ENCODE results near the gene IQSEC1.

GRCh38 chr3:12961007-12961696 is 112.1 kb downstream of the IQSEC1 start:
- TF ChIP-seq POLR2A (IDR thresholded peaks at IDR 0.05) (no peak), POLR2AphosphoS5 (IDR thresholded peaks at IDR 0.05) (no peak)
- TF ChIP-seq, protein P1, sequence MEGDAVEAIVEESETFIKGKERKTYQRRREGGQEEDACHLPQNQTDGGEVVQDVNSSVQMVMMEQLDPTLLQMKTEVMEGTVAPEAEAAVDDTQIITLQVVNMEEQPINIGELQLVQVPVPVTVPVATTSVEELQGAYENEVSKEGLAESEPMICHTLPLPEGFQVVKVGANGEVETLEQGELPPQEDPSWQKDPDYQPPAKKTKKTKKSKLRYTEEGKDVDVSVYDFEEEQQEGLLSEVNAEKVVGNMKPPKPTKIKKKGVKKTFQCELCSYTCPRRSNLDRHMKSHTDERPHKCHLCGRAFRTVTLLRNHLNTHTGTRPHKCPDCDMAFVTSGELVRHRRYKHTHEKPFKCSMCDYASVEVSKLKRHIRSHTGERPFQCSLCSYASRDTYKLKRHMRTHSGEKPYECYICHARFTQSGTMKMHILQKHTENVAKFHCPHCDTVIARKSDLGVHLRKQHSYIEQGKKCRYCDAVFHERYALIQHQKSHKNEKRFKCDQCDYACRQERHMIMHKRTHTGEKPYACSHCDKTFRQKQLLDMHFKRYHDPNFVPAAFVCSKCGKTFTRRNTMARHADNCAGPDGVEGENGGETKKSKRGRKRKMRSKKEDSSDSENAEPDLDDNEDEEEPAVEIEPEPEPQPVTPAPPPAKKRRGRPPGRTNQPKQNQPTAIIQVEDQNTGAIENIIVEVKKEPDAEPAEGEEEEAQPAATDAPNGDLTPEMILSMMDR (IDR thresholded peaks at IDR 0.05): no peak

All from sigmoid colon (tissue), 4 donors.